Measurements from ENCODE around the gene RNF183. TPM values are rescaled to one million over a fixed set of nuclear protein-coding genes. Genes with fewer than 3 reads are reported as not detected.

RNF183 gene
- total RNA-seq, 4 donors from 2014 or later: not detected

DNA sequence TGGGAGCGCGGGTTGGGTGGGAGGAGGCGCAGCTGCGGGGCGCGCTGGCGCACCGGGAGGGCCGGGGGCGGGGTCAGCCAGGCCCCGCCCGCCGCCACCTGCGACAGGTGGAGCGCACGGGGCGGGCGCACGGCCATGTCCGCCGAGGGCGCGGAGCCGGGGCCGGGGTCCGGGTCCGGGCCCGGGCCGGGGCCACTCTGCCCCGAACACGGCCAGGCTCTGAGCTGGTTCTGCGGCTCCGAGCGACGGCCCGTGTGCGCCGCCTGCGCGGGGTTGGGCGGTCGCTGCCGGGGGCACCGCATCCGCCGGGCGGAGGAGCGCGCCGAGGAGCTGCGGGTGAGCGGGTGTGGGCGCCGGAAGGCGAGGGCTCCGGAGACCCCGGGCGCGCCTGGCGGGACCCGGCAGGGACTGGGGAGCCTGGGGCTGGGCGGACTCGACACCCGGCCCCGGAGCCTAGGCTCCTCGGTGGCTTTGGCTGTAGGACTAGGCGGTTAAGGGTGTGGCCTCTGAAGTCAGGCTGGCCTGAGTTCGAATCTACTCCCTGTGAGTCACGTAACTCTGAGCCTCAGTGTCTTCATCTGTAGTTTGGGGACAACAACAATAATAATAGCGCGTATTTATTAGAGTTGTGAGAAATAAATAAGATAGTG lies 46.4 kb upstream of the RNF183 start, which contains the start of gene BSPRY:
BSPRY (plus strand) TSS at position 97 of the 650 bp plus-strand sequence; CDS start at position 136, 39 bp downstream.
- H3K27ac ChIP-seq: no peak within 1 kb of the TSS
- peaks cover 21 to 40% (median 28%) of the 10 kb centered on the region in 3 donors for H3K27me3 ChIP-seq
- in situ Hi-C loops (cut with MboI; ENCODE audit: low sequenced_read_pairs in 4 of 4) (no loop called here), intact Hi-C loops (cut with DNase I; ENCODE audit: low total_unique reads) (loop anchor here (10.0 kb wide), 1 partner anchor 295 kb away; the partner anchor contains the start of gene ZFP37)
- no peaks in the 10 kb centered on the region for H3K36me3 ChIP-seq
- DNase-seq (no peak), ATAC-seq (no peak)
- no peaks in the 10 kb centered on the region for H3K9me3 ChIP-seq
- peaks cover 7% of the 10 kb centered on the region in 2 donors for H3K4me1 ChIP-seq
- H3K4me3 ChIP-seq: peak within 1 kb of the TSS; percentile 24 to 55 (median 32)
- TF ChIP-seq POLR2A (IDR thresholded peaks at IDR 0.05): no peak
- TF ChIP-seq CTCF (IDR thresholded peaks at IDR 0.05 in 4 of 5, conservative IDR thresholded peaks at IDR 0.05 in 1 of 5): no peak

DNA sequence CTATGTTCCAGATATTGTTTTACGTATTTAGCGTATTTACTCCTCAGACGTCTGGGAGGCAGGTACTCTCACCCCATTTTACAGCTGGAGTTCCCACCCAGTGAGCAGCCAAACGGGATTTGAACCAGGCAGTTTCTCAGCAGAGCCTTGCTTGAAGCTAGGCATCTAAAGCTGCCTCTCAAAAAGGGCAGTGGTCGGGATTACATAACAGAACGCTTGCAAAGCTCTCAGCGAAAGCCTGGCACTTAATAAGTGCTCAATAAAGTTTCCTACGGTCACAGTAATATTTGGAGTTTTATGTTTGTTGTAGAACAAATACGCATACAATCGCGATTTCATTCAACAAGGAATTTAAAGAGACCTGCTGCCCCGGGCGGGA lies 45.9 kb upstream of the RNF183 start:
- ATAC-seq: no peak
- DNase-seq: no peak
- no peak overlapping the region for H3K27ac ChIP-seq
- intact Hi-C loops (cut with DNase I; ENCODE audit: low total_unique reads): loop anchor here (10.0 kb wide), 1 partner anchor 294 kb away; the partner anchor contains the start of gene ZFP37
- no peaks in the 10 kb centered on the region for H3K9me3 ChIP-seq
- no peaks in the 10 kb centered on the region for H3K36me3 ChIP-seq
- in situ Hi-C loops (cut with MboI; ENCODE audit: low sequenced_read_pairs in 4 of 4): no loop called here
- H3K27me3 ChIP-seq: peaks cover 19 to 40% (median 28%) of the 10 kb centered on the region in 3 donors
- peaks cover 7 to 9% of the 10 kb centered on the region in 2 donors for H3K4me1 ChIP-seq
- peak overlapping the region in 1 of 4 donors; percentile 55 for H3K4me3 ChIP-seq
- TF ChIP-seq CTCF (IDR thresholded peaks at IDR 0.05 in 4 of 5, conservative IDR thresholded peaks at IDR 0.05 in 1 of 5) (no peak), POLR2A (IDR thresholded peaks at IDR 0.05) (no peak)

DNA sequence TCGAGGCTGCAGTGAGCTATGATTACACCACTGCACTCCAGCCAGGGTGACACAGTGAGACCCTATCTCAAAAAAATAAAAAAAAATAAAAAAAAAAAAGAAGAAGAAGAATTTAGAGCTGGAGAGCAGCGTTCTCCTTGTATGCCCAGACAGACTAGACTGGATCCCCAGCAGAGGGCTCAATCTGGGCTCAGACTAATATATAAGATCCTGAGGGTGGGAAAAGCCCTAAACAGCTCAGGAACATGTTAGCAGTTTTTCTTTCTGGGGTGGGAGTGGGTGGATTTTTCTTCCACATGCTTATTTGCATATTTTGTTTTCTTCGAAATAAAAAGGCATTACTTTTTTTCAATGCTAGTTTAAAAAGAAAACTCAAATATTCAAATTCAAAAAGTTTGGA lies 45.3 kb upstream of the RNF183 start:
- in situ Hi-C loops (cut with MboI; ENCODE audit: low sequenced_read_pairs in 4 of 4) (no loop called here), intact Hi-C loops (cut with DNase I; ENCODE audit: low total_unique reads) (loop anchor here (10.0 kb wide), 1 partner anchor 294 kb away; the partner anchor contains the start of gene ZFP37)
- TF ChIP-seq POLR2A (IDR thresholded peaks at IDR 0.05) (no peak), CTCF (IDR thresholded peaks at IDR 0.05 in 4 of 5, conservative IDR thresholded peaks at IDR 0.05 in 1 of 5) (no peak)
- ATAC-seq: no peak
- Histone ChIP-seq H3K9me3 (no peaks in the 10 kb centered on the region), H3K4me3 (no peak overlapping the region), H3K4me1 (peaks cover 7 to 14% of the 10 kb centered on the region in 2 donors), H3K27me3 (peaks cover 19 to 38% (median 28%) of the 10 kb centered on the region in 3 donors), H3K36me3 (no peaks in the 10 kb centered on the region), H3K27ac (no peak overlapping the region)
- no peak for DNase-seq

DNA sequence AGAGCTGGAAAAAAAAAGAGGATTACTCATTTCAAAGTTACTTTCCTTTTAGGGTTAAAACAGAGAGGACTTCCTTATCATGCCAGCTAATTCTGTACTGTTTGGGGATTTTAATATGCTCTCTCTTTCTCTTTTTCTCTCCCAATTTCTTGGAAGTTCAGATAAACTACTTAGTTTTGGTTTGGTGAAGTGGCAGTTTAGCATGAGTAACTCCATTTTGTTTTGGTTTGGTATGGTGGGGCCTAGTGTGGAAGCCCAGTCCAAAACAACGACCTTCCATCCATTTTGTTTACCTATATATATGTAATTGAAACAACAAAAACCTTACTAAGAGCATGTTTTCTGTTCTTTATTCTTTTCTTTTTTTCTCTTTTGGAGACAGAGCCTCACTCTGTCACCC lies 42.5 kb upstream of the RNF183 start:
- in situ Hi-C loops (cut with MboI; ENCODE audit: low sequenced_read_pairs in 4 of 4): no loop called here
- Histone ChIP-seq H3K36me3 (no peaks in the 10 kb centered on the region), H3K4me3 (no peak overlapping the region), H3K27ac (no peak overlapping the region), H3K4me1 (peaks cover 10 to 18% of the 10 kb centered on the region in 2 donors), H3K9me3 (no peaks in the 10 kb centered on the region), H3K27me3 (peaks cover 9 to 11% (median 11%) of the 10 kb centered on the region in 3 donors)
- intact Hi-C loops (cut with DNase I; ENCODE audit: low total_unique reads): loop anchor here (10.0 kb wide), 1 partner anchor 291 kb away; the partner anchor contains the start of gene ZFP37
- DNase-seq (no peak), ATAC-seq (no peak)
- TF ChIP-seq POLR2A (IDR thresholded peaks at IDR 0.05) (no peak), CTCF (IDR thresholded peaks at IDR 0.05 in 4 of 5, conservative IDR thresholded peaks at IDR 0.05 in 1 of 5) (no peak)

Measured in gastrocnemius medialis (tissue), 4 donors.